HL-60 (cell line): ENCODE measurements around the gene DHRS13.

ENCODE experiments used
- DNase-seq, 2 experiments: peaks; one replicate each; pipeline ENCODE4 v3.0.0-alpha.2; 2010 to 2020; ENCODE audit warnings: low read depth in 1 of 2, low spot score in 1 of 2
- H3K27ac ChIP-seq: fragments of 250-450 bp; sonication (Bioruptor Pico); replicated peaks from 2 replicates; pipeline ENCODE4 v1.5.1; 2020; ENCODE audit warnings: mild to moderate bottlenecking, moderate library complexity
- H3K27me3 ChIP-seq: fragments of 250-450 bp; sonication (Bioruptor Pico); 2 replicates; pipeline ENCODE4 v1.5.1; 2021; ENCODE audit warnings: mild to moderate bottlenecking, moderate library complexity; ENCODE audit not compliant: insufficient read depth, poor library complexity, severe bottlenecking
- H3K4me3 ChIP-seq: replicated peaks from 2 replicates; pipeline ENCODE4 v1.5.1; 2011; ENCODE audit warnings: mild to moderate bottlenecking, control low read depth, low read length; ENCODE audit not compliant: insufficient read depth
- GABPA ChIP-seq: IDR thresholded peaks from 2 replicates; pipeline ENCODE4 v1.6.1; 2012; ENCODE audit warnings: low read depth
- POLR2AphosphoS5 ChIP-seq: IDR thresholded peaks from 2 replicates; pipeline ENCODE4 v1.6.1; 2012; ENCODE audit warnings: low read depth
- SPI1 ChIP-seq: IDR thresholded peaks from 2 replicates; pipeline ENCODE4 v1.6.1; 2012; ENCODE audit warnings: low read depth, mild to moderate bottlenecking, borderline replicate concordance
- TF ChIP-seq, protein P1 (sequence below): IDR thresholded peaks from one replicate; pipeline ENCODE4 v1.5.1; 2011; ENCODE audit warnings: low read length, control low read depth, inconsistent platforms; ENCODE audit not compliant: insufficient read depth
- TF ChIP-seq, protein P2 (sequence below): IDR thresholded peaks from 2 replicates; pipeline ENCODE4 v1.6.1; 2012; ENCODE audit warnings: low read depth; ENCODE audit not compliant: insufficient replicate concordance

DHRS13 gene

DNA sequence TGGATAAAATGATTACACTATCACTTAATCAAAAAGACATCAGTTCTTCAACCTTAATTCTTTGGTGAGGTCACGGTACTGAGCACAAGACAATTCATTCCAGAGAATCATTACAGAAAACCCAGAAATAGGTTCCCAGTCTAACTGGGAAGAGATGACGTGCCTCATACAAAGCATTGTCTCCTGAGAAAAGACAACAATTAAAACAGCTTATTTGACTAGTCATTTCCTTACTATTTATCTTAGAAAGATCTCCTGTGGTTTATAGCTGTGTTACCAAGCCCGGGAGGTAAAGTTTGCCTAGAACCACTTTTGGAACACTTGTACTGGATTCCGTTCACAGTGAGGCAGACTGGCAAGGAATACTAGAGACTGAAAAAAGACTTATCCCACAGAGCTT lies 43.4 kb upstream of the DHRS13 start:
- Histone ChIP-seq H3K27me3 (no peaks in the 10 kb centered on the region), H3K27ac (no peak overlapping the region), H3K4me3 (no peak overlapping the region)
- no peak for DNase-seq
- TF ChIP-seq, protein P1, sequence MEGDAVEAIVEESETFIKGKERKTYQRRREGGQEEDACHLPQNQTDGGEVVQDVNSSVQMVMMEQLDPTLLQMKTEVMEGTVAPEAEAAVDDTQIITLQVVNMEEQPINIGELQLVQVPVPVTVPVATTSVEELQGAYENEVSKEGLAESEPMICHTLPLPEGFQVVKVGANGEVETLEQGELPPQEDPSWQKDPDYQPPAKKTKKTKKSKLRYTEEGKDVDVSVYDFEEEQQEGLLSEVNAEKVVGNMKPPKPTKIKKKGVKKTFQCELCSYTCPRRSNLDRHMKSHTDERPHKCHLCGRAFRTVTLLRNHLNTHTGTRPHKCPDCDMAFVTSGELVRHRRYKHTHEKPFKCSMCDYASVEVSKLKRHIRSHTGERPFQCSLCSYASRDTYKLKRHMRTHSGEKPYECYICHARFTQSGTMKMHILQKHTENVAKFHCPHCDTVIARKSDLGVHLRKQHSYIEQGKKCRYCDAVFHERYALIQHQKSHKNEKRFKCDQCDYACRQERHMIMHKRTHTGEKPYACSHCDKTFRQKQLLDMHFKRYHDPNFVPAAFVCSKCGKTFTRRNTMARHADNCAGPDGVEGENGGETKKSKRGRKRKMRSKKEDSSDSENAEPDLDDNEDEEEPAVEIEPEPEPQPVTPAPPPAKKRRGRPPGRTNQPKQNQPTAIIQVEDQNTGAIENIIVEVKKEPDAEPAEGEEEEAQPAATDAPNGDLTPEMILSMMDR, result no peak
- TF ChIP-seq, protein P2, sequence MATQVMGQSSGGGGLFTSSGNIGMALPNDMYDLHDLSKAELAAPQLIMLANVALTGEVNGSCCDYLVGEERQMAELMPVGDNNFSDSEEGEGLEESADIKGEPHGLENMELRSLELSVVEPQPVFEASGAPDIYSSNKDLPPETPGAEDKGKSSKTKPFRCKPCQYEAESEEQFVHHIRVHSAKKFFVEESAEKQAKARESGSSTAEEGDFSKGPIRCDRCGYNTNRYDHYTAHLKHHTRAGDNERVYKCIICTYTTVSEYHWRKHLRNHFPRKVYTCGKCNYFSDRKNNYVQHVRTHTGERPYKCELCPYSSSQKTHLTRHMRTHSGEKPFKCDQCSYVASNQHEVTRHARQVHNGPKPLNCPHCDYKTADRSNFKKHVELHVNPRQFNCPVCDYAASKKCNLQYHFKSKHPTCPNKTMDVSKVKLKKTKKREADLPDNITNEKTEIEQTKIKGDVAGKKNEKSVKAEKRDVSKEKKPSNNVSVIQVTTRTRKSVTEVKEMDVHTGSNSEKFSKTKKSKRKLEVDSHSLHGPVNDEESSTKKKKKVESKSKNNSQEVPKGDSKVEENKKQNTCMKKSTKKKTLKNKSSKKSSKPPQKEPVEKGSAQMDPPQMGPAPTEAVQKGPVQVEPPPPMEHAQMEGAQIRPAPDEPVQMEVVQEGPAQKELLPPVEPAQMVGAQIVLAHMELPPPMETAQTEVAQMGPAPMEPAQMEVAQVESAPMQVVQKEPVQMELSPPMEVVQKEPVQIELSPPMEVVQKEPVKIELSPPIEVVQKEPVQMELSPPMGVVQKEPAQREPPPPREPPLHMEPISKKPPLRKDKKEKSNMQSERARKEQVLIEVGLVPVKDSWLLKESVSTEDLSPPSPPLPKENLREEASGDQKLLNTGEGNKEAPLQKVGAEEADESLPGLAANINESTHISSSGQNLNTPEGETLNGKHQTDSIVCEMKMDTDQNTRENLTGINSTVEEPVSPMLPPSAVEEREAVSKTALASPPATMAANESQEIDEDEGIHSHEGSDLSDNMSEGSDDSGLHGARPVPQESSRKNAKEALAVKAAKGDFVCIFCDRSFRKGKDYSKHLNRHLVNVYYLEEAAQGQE, result no peak
- TF ChIP-seq POLR2AphosphoS5, result no peak
- TF ChIP-seq SPI1, result no peak
- no peak for TF ChIP-seq GABPA

DNA sequence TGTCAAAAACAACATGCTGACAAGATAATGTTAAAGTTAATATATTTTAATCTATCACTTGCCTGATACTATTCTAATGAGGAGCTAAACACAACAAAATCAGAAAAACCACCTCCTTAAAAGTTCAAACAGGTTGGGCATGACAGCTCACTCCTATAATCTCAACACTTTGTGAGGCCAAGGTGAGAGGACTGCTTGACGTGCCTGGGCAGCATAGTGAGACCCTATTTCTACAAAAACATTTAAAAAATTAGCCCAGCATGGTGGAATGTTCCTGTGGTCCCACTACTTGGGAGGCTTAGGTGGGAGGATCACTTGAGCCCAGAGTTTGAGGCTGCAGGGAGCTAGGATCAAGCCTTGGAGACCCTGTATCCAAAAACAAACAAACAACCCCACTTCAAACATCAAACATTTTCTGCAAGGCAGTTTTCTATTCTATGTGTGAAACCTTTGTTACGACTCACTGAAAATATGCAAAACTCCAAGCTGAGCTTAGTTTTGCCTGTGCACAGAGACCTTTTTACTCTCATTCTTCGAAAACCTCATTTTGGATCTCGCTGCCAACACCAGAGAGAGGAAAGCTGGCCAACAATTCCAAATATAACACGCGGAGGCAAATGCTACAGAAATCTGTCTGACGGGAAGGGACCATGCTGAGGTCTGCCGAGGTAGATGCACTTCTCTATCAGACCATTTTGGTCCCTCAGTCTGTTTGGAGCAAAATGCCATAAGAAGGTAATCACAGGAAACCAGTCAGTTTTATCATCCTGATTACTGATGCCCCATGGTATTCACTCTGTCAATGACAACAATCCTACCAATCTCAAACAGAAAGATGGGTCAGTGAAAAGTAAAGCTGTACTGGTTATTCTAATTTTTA lies 42.2 kb upstream of the DHRS13 start:
- TF ChIP-seq, protein P2, result no peak
- TF ChIP-seq GABPA (no peak), SPI1 (no peak), POLR2AphosphoS5 (no peak)
- TF ChIP-seq, protein P1, result no peak
- DNase-seq, result no peak
- Histone ChIP-seq H3K27me3 (no peaks in the 10 kb centered on the region), H3K27ac (no peak overlapping the region), H3K4me3 (no peak overlapping the region)

DNA sequence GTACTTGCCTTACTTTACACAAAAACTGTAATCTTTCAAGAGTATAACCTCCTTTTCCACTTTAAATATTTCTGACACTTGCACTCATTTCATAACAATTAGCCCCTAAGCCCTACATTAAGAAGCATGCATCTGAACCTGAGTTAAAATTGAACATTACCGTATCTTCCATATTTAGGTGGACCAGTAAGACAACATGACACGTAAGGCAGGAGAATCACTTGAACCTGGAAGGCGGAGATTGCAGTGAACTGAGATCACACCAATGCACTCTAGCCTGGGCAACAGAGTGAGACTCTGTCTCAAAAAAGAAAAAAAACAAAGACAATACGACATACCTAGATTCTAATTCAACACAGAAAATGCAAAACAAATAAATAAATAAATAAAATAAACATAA lies 41.5 kb upstream of the DHRS13 start:
- Histone ChIP-seq H3K4me3 (no peak overlapping the region), H3K27ac (no peak overlapping the region), H3K27me3 (no peaks in the 10 kb centered on the region)
- DNase-seq, result no peak
- TF ChIP-seq, protein P1, result no peak
- TF ChIP-seq POLR2AphosphoS5 (no peak), SPI1 (no peak)
- TF ChIP-seq, protein P2, result no peak
